GM12864 (cell line): ENCODE data around the gene GNPTAB.

Experiments used
- DNase-seq: peaks from one replicate; pipeline ENCODE4 v3.0.0-alpha.2; 2011; ENCODE audit warnings: low read depth
- H3K4me3 ChIP-seq: 2 replicates; pipeline ENCODE4 v1.5.1; 2011; ENCODE audit warnings: mild to moderate bottlenecking, low read depth, low read length, control low read depth
- TF ChIP-seq, protein P1 (sequence below): IDR thresholded peaks from 2 replicates; pipeline ENCODE4 v1.5.1; 2011; ENCODE audit warnings: low read depth, mild to moderate bottlenecking, moderate library complexity, low read length, control low read depth, inconsistent platforms; ENCODE audit errors: missing control alignments

The GNPTAB gene

DNA sequence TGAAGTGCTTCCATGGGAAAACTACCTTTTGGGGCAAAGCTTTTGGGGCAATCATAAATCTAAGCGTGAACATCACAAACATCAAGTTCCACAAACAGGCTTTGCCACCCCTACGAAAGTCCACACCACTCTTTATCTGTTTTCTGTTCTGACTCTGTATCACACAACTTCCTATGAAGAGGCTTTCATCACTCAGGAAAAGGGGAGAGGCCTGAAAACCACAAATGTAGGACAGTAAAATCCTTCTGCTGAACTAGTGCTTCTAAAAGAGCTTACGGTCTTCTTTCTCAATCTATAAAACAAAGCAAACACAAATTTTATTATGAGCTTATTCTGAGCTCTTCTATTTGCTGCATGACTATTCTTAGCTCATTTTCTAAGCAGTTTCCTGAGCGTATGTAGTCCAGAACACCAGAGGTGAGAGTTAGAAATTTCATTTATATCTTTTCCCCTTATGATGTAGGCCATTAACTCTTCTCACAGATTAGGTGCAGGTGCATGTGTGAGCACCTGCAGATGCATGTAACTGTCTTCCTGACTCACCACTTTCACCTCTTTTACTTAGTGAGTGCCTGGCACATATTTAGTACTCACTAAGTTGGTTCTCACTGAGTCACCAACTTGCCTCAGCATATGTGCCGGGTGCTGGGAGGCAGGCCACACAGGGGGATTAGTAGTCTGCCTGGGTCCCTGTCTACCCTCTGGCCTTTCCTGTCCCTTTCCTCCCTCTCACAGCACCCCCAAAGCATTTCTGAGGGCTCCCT is 58.6 kb downstream of the GNPTAB start:
- no peak for DNase-seq
- H3K4me3 ChIP-seq: no peak overlapping the region
- TF ChIP-seq, protein P1, sequence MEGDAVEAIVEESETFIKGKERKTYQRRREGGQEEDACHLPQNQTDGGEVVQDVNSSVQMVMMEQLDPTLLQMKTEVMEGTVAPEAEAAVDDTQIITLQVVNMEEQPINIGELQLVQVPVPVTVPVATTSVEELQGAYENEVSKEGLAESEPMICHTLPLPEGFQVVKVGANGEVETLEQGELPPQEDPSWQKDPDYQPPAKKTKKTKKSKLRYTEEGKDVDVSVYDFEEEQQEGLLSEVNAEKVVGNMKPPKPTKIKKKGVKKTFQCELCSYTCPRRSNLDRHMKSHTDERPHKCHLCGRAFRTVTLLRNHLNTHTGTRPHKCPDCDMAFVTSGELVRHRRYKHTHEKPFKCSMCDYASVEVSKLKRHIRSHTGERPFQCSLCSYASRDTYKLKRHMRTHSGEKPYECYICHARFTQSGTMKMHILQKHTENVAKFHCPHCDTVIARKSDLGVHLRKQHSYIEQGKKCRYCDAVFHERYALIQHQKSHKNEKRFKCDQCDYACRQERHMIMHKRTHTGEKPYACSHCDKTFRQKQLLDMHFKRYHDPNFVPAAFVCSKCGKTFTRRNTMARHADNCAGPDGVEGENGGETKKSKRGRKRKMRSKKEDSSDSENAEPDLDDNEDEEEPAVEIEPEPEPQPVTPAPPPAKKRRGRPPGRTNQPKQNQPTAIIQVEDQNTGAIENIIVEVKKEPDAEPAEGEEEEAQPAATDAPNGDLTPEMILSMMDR: no peak

DNA sequence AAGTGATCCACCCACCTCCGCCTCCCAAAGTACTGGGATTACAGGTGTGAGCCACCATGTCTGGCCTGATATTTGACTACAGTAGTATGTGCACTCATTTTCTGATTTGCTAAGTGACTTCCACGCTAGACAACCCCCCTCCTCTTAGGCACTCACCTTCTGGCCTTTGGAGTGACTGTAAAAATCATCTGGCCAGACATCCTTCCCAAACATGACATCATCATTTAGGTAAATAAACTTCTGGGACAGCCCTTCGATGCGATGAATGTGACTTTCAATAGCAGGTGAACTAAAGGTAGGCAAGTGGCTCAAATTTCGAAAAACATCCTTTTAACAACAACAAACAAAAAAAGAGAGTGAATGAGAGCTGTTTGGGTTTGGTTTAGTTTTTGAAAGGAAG is 60.9 kb downstream of the GNPTAB start:
- no peak overlapping the region for H3K4me3 ChIP-seq
- DNase-seq: no peak
- TF ChIP-seq, protein P1: no peak

DNA sequence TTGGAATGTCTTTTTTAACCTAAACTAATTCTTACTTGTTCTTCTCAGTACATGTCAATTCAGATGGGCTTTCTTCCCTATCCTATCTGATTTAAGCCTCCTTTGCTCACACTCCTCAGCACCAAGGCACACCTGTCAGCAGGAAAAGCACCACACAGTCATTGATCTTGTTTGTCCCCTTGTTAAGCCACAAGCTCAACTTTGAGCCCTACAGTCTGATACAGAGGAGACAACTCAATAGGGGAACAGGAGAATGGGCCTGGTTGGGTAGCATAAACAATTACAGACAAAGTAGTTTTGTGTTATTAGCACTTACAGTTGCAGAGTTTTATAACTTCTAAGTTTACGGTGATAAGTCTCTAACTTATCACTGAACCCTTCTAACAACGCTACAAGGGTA is 62.0 kb downstream of the GNPTAB start:
- H3K4me3 ChIP-seq: no peak overlapping the region
- TF ChIP-seq, protein P1: no peak
- no peak for DNase-seq

- TF ChIP-seq, protein P1: no peak
- DNase-seq: no peak
- no peak overlapping the region for H3K4me3 ChIP-seq
These were observed 63.2 kb downstream of the GNPTAB start for GRCh38 chr12:101767537-101767936.

- DNase-seq: no peak
- H3K4me3 ChIP-seq: no peak overlapping the region
- TF ChIP-seq, protein P1: no peak
These were observed 66.5 kb downstream of the GNPTAB start for GRCh38 chr12:101764051-101764792.

GRCh38 chr12:101763246-101763931 is 67.4 kb downstream of the GNPTAB start:
- TF ChIP-seq, protein P1: no peak
- DNase-seq: no peak
- no peak overlapping the region for H3K4me3 ChIP-seq
